HUES48 (cell line): ENCODE measurements around the gene SETDB1.

Experiments
- H3K27ac ChIP-seq: one replicate; pipeline ENCODE4 v1.7.0; 2013; ENCODE audit warnings: low read depth, low read length, inconsistent platforms
- H3K27me3 ChIP-seq: 2 replicates; pipeline ENCODE4 v1.6.1; 2013; ENCODE audit warnings: mild to moderate bottlenecking, low read length; ENCODE audit not compliant: control insufficient read depth, insufficient read depth
- H3K36me3 ChIP-seq: 2 replicates; pipeline ENCODE4 v1.6.1; 2013; ENCODE audit warnings: low read length; ENCODE audit not compliant: control insufficient read depth, insufficient read depth
- H3K4me1 ChIP-seq: 2 replicates; pipeline ENCODE4 v1.6.1; 2013; ENCODE audit warnings: mild to moderate bottlenecking, low read length; ENCODE audit not compliant: control insufficient read depth, insufficient read depth
- H3K4me3 ChIP-seq: 2 replicates; pipeline ENCODE4 v1.5.1; 2013; ENCODE audit warnings: mild to moderate bottlenecking, low read depth, low read length
- H3K9ac ChIP-seq: 2 replicates; pipeline ENCODE4 v1.6.1; 2013; ENCODE audit warnings: mild to moderate bottlenecking, low read depth, low read length, moderate library complexity
- H3K9me3 ChIP-seq: 2 replicates; pipeline ENCODE4 v1.6.1; 2013; ENCODE audit warnings: low read length; ENCODE audit not compliant: control insufficient read depth, insufficient read depth

The SETDB1 gene

DNA sequence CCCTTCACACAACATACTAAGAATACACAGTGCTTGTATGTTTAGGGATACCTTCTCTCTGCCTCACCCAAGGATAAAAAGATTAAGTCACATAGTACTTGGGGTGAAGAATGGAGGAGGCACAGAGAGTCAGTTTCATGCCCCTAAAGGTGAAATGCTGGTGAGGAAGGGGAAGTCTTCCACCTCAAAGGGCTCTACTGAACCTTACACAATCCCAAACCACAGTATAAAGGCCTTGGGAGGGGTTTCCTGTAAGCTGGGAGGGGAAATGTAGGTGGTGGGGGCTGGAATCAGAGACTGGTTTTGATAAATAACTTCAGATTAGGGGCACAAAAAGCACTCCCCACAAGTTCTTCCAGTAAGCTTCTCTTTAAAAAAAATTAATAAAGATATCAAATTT is 77.0 kb downstream of the SETDB1 start:
- H3K9ac ChIP-seq, result no peak overlapping the region
- H3K36me3 ChIP-seq, result peaks cover 5% of the 10 kb centered on the region; the same call in 1 of the 2 replicates
- no peaks in the 10 kb centered on the region for H3K27me3 ChIP-seq
- H3K27ac ChIP-seq, result no peak overlapping the region
- H3K4me3 ChIP-seq, result no peak overlapping the region
- peaks cover 16% of the 10 kb centered on the region for H3K4me1 ChIP-seq
- H3K9me3 ChIP-seq, result no peaks in the 10 kb centered on the region

DNA sequence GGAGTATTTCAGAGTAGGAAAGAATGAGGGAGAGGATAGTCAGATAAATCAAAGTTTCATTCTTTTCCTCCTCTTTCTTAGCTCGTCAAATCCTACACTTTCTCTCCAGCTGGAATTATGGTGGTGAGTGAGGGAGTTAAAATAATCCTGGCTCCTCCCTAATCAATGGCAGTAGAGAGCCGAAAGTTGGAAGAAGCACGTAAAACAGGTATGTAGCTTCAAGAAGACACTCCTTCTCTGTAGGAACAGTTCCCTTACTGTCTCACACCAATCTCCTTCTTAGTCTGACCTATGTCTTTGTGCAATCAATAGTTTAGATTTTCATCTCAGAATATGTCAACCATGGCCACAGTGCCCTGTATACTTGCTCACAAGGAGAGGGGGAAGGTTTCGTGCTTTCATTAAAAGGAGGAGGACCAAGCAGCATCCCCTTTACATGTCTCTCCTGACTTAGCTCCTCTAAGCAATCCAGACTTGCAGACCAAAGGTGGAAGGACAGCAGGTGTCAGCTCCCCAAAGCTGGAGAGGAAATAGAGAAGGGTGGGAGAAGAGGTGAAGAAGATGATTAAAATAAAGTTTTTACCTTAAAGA is 79.7 kb downstream of the SETDB1 start:
- Histone ChIP-seq H3K27me3 (no peaks in the 10 kb centered on the region), H3K27ac (peak overlapping the region; percentile 83), H3K36me3 (no peaks in the 10 kb centered on the region; the same call in 1 of the 2 replicates), H3K4me1 (peaks cover 22% of the 10 kb centered on the region), H3K9ac (no peak overlapping the region), H3K9me3 (no peaks in the 10 kb centered on the region), H3K4me3 (peak overlapping the region; percentile 57)

DNA sequence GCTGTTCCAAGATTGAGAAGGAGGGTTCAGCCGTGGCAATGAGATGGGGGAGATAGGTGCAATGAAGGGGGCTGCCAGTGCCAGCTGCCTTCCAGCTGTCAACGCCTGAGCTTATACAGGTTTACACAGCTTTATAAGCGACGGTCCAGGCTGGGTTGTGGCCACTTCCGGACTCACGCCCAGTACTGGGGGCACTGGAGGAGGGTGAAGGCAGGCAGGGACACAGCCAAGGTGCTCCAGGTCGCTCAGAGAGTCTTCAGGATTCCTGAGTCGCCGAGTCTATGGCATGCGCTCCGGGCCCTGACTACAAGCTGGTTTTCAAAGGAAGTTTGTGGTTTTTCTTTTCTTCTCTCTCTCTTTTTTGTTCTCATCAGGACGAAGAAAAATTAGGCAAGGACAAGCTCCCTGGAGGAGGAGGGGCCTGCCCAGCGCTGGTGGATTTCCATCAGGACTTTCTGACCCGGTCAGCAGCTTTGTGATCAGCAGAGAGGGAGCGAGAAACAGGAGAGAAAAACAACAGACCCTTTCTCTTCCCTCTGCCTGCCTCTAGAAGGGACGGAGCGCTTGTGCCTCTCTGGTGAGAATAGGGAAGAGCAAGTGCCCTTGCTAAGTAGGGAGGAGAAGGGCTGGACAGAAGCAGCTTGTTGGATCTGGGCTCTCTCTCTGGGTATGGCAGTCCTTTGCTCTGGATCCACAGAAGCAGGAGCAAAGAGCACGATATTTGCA is 80.3 kb downstream of the SETDB1 start, which contains the start of gene MINDY1:
TSS of gene MINDY1 (minus strand) at position 576 of the 726 bp plus-strand sequence. CDS start 4,285 bp downstream, outside the sequence.
- H3K9me3 ChIP-seq, result no peaks in the 10 kb centered on the region
- no peaks in the 10 kb centered on the region for H3K27me3 ChIP-seq
- peak within 1 kb of the TSS; percentile 45 for H3K9ac ChIP-seq
- peak within 1 kb of the TSS; percentile 88 for H3K27ac ChIP-seq
- H3K4me3 ChIP-seq, result peak within 1 kb of the TSS; percentile 57
- no peaks in the 10 kb centered on the region; the same call in 1 of the 2 replicates for H3K36me3 ChIP-seq
- peaks cover 22% of the 10 kb centered on the region for H3K4me1 ChIP-seq

GRCh38 chr1:151007853-151008243 is 81.7 kb downstream of the SETDB1 start:
- peak overlapping the region; percentile 88 for H3K27ac ChIP-seq
- H3K9me3 ChIP-seq, result no peaks in the 10 kb centered on the region
- H3K4me1 ChIP-seq, result peaks cover 22% of the 10 kb centered on the region
- peak overlapping the region; percentile 48 for H3K4me3 ChIP-seq
- H3K27me3 ChIP-seq, result no peaks in the 10 kb centered on the region
- H3K36me3 ChIP-seq, result no peaks in the 10 kb centered on the region; the same call in 1 of the 2 replicates
- peak overlapping the region; percentile 45; the same call in 1 of the 2 replicates for H3K9ac ChIP-seq

- Histone ChIP-seq H3K9me3 (no peaks in the 10 kb centered on the region), H3K9ac (peak within 1 kb of the TSS; percentile 66), H3K27me3 (no peaks in the 10 kb centered on the region), H3K36me3 (no peaks in the 10 kb centered on the region; the same call in 1 of the 2 replicates), H3K4me3 (peak within 1 kb of the TSS; percentile 80), H3K27ac (peak within 1 kb of the TSS; percentile 88), H3K4me1 (peaks cover 22% of the 10 kb centered on the region)
These were observed 82.4 kb downstream of the SETDB1 start, which contains the start of gene PRUNE1 for GRCh38 chr1:151008244-151009205. Gene PRUNE1 (plus strand): TSS chr1:151008449. CDS start chr1:151008633, 184 bp downstream.

GRCh38 chr1:151009206-151009587 is 83.0 kb downstream of the SETDB1 start:
- Histone ChIP-seq H3K27ac (no peak overlapping the region), H3K4me3 (peak overlapping the region; percentile 80), H3K9me3 (no peaks in the 10 kb centered on the region), H3K4me1 (peaks cover 22% of the 10 kb centered on the region), H3K36me3 (no peaks in the 10 kb centered on the region; the same call in 1 of the 2 replicates), H3K27me3 (no peaks in the 10 kb centered on the region), H3K9ac (no peak overlapping the region)

- no peaks in the 10 kb centered on the region for H3K9me3 ChIP-seq
- peaks cover 22% of the 10 kb centered on the region for H3K4me1 ChIP-seq
- no peaks in the 10 kb centered on the region; the same call in 1 of the 2 replicates for H3K36me3 ChIP-seq
- H3K4me3 ChIP-seq, result peak overlapping the region; percentile 80; the same call in 1 of the 2 replicates
- H3K27ac ChIP-seq, result no peak overlapping the region
- H3K27me3 ChIP-seq, result no peaks in the 10 kb centered on the region
- H3K9ac ChIP-seq, result no peak overlapping the region
These were observed 83.6 kb downstream of the SETDB1 start for GRCh38 chr1:151009674-151010345.

- Histone ChIP-seq H3K9ac (no peak overlapping the region), H3K27ac (no peak overlapping the region), H3K36me3 (no peaks in the 10 kb centered on the region; the same call in 1 of the 2 replicates), H3K27me3 (no peaks in the 10 kb centered on the region), H3K4me3 (no peak overlapping the region), H3K9me3 (no peaks in the 10 kb centered on the region), H3K4me1 (peaks cover 22% of the 10 kb centered on the region)
These were observed 84.2 kb downstream of the SETDB1 start for GRCh38 chr1:151010346-151010726.

DNA sequence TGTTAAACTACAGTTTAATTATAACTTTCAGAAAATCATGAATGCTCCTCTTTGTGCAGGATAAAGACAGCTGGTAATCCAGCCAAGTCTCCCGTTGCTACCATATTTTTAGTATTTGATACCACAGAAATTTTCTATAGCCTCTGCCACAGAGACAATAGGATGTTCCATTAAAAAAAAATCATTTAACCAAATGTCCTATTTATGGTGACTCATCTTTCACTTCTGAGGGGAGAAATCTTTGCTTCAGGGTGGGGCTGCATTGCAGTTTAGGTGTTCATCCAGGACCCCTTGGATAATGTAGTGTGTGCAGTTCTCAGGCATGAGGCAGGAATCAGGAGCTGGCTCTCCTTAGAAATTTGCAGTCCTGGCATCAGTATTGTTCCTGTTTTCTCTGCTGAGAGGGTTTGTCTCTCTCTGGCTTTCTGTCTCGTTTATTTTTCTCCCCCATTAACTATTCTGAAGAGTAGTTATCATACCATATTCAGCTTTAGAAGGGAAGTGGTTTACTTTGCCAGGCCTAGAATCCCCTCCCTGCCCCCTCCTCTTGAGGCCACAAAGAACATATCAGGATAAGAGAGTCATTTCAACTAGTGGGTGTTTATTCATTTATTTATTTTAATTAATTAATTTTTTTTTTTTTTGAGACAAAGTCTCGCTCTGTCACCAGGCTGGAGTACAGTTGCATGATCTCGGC is 85.1 kb downstream of the SETDB1 start:
- Histone ChIP-seq H3K27me3 (no peaks in the 10 kb centered on the region), H3K27ac (no peak overlapping the region), H3K9ac (no peak overlapping the region), H3K4me1 (peaks cover 14% of the 10 kb centered on the region; the same call in 1 of the 2 replicates), H3K9me3 (no peaks in the 10 kb centered on the region), H3K4me3 (no peak overlapping the region), H3K36me3 (no peaks in the 10 kb centered on the region; the same call in 1 of the 2 replicates)
